Left forelimb (tissue), 1 donor: ENCODE data around the gene FTCD.
A peak's percentile ranks its signal among the peaks of the same experiment; 100 is the strongest.

ENCODE experiments used
- DNase-seq: peaks from one replicate; pipeline ENCODE4 v3.0.0-alpha.2; 2018; ENCODE audit warnings: low spot score

Gene FTCD

DNA sequence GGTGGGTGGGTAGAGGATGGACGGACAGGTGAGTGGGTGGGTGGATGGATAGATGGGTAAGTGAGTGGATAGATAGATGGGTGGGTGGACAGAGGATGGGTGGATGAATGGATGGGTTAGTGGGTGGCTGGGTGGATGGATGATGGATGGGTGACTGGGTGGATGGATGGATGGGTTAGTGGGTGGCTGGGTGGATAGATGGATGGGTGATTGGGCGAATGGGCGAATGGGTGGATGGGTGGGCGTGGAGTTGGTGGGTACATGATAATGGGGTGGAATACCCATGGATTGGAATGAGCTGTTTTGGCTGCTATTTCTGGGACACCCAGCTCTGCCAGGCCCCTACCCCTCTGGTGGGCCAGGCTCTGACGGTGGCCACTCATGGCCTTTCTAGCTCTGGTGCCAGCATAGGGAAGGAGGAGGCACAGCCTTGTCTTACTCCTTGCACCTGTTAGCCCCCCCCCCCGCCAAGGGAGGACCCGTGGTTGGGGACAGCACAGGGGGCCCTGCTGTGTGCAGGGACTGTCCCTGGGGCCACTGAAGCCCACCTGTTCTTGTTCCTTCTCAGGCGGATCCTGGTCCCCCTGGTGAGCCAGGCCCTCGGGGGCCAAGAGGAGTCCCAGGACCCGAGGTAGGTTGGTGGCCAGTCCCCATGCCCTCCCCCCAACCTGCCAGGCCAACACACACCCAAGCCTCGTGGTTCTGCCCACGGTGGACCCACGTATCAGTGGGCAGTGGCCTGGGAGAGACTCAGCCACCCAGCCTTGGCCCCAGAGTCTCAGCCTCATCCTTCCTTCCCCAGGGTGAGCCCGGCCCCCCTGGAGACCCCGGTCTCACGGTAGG lies 31.1 kb downstream of the FTCD start:
- DNase-seq: no peak

GRCh38 chr21:46122758-46123683 lies 32.4 kb downstream of the FTCD start:
- peak; percentile 38 for DNase-seq

GRCh38 chr21:46122237-46122671 lies 33.1 kb downstream of the FTCD start:
- DNase-seq: peak; percentile 55

- DNase-seq: peak; percentile 53
Observed at GRCh38 chr21:46121286-46122221, 33.8 kb downstream of the FTCD start.

DNA sequence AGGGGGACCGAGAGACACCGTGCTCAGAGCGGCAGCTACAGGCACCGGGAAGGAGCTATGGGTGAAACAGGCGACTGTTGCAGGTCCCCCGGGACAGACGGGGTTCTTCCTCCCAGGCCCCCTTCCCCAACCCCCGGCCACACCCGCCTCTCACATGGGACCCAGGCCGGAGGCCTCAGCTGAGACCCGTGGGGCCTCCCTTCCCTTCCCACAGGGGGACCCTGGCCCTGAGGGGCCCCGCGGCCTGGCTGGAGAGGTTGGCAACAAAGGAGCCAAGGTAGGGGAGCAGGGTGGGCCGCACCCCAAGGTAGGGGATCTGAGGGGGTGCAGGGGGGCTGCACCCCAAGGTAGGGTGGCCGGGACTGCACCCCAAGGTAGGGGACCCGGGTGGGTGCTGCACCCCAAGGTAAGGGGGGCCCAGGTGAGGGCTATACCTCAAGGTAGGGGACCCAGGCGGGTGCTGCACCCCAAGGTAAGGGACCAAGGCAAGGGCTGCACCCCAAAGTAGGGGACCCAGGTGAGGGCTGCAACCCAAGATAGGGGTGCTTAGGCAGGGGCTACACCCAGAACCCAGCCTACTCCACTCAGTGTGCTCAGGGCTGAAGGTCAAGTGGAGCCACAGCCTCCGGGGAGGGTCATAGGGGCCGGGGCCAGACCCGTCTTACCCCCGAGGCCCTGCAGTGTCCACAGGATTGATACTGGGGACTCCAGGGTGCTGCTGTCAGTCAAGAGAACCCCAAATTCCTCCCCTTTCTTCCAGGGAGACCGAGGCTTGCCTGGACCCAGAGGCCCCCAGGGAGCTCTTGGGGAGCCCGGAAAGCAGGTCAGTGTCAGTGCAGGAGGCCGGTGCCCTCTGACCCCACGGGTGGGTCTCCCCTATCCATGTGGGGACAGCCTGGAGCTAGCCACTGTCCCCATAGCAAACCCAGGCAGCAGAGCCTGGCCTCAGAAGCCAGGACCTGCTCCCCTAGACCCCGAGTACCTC lies 34.8 kb downstream of the FTCD start:
- peak; percentile 58 for DNase-seq

DNA sequence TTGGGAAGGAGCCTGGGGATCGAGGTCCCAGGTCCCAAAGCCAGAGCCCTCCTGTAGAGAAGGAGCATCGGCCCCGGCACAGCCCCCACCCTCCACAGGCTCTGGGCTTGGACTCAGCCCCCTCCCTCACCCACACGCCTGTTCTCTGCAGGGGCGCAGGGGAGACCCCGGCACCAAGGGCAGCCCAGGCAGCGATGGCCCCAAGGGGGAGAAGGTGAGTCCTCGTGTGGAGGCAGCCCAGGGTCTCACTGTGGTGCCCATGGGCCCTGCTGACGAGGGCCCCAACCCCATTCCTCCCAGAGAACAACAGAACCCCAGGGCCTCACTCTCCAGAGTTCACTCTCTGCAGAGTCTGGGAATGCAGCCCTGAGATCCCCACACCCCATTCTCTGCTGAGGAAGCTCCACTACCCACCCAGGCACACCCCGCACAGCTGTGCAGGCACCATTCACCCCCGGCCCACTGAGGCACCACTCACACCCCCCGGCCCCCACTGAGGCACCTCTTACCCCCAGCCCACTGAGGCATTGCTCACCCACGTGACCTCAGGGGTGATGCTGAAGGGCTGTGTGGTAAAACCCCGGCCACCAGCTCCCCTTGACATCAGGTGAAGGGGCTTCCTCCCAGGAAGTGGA lies 35.6 kb downstream of the FTCD start:
- peak; percentile 46 for DNase-seq

DNA sequence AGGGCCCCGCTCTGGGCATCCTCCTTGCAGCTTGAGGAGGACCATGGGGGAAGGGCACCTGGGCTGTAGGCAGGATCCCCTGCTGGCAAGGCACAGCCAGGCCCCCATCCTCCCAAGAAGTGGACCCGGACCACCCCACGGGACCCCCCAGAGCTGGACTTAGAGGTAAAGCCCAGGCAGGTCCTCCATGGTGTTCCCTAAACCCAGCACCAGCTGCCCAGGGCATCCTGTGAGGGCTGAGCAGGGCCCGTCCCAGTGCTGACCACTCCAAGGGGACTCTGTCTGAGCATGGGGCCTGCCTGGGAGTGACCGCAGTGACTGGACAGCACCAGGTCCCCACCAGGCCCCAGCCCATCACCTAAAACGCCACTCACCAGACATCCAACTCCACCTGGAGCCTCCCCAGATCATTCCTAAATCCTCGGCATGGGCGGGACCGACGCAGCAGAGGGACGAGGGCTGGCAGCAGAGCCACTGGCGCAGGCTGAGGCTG lies 36.2 kb downstream of the FTCD start:
- peak; percentile 58 for DNase-seq

DNA sequence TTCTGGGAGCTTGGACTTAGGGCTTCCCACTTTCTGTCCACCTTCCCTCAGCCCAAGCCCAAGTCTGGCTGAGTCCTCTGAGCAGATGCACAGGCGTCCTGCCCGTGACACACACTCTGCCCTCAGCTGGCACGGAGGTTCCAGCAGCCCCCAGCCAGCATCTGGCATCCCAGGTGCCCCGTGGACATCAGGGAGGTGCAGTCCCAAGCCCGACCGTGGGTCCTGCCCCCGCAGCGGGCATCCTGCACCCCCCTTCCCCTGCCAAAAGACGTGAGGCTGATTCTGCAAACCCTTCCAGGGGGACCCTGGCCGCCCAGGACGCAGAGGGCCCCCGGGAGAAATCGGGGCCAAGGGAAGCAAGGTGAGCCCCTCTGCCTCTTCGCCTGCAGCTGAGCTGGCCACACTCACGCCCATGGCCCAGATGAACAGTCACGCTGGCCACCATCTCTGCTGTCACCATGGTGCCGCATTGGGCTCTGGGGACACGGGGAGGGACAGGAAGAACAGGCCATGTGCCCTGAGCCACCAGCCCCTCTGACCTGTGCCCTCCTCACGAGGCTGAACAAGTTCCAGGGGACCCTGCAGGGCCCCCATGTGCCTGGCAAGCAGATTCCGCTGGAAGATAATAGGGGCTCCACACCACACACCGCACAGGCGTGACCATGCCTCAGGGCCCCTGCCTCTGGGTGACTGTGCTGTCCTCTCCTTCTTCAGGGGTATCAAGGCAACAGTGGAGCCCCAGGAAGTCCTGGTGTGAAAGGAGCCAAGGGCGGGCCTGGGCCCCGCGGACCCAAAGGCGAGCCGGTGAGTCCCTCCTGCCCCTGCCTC lies 36.8 kb downstream of the FTCD start:
- peak; percentile 56 for DNase-seq

GRCh38 chr21:46117586-46118315 lies 37.6 kb downstream of the FTCD start:
- peak; percentile 64 for DNase-seq

DNA sequence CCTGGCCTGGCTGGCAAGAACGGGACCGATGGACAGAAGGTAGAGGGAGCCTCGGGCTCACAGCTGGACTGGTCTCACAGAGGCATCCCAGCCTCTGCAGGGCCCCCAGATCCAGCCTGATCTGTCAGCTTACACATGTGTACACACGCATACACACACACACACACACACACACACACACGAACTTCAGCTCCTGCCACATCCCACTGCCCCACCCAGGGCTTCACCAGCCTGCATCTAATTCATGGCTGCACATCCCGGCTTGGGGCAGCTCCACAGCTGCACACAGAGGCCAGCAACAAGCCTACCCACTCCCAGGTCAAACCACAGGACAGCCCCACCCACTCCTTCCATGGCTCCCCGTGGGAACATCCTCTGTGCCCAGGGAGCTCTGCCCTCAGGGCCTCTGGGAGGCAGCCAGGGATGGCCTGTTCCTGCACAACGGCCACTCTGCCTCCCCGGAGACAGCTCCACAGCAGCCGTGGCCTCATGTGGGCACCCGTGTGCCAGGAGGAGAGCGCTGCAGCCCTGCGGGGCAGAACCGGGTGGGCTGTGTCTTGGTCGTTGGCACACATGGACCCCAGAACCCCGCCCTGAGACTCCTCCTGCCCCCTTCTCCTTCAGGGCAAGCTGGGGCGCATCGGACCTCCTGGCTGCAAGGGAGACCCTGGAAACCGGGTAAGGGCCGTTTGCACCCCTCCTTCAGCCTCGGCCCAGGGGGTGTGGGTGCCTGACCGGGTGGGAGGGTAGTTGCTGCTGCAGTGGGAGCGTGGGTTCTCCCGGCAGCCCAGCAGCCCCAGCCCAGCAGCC lies 38.4 kb downstream of the FTCD start:
- DNase-seq: peak; percentile 62

- peak; percentile 56 for DNase-seq
Observed at GRCh38 chr21:46116189-46116775, 39.1 kb downstream of the FTCD start.

- no peak for DNase-seq
Observed at GRCh38 chr21:46115441-46116188, 39.8 kb downstream of the FTCD start.

GRCh38 chr21:46114963-46115362 lies 40.4 kb downstream of the FTCD start:
- peak; percentile 63 for DNase-seq

DNA sequence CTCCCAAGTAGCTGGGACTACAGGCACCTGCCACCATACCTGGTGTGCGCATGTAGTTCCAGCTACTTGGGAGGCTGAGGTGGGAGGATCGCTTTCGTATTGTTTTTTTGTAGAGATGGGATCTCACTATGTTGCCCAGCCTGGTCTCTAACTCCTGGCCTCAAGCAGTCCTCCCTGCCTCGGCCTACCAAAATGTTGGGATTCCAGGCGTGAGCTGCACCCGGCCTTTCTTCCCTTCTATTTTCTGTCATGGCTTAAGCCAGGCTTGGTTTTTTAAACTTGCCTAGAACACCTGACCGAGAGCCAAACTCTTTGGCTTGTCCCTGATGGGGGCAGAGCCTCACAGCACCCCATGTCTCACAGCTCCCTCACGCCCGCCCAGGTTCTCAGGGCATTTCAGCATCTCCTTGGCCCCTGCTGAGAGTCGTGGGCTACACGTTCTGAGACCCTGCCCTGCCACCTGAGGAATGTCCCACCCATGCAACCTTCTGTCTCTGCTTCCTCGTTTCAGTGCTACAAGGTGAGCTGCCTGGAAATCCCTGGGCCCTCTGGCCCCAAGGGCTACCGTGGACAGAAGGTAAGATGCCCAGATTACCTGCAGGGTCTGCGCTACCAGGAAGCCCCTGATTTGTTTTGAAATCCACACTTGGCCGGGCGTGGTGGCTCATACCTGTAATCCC lies 41.7 kb downstream of the FTCD start:
- peak; percentile 53 for DNase-seq

GRCh38 chr21:46112725-46113215 lies 42.6 kb downstream of the FTCD start:
- peak; percentile 59 for DNase-seq
